HEK293 (cell line): ENCODE results near the gene CIDEB.

Experiments
- CTCF ChIA-PET: fragments of 350-600 bp; formaldehyde crosslinking; extraction: SDS; loops from one replicate; lab custom pipeline; 2021; ENCODE audit warnings: antibody characterized with exemption; lab: Yijun Ruan, JAX
- POLR2A ChIA-PET: fragments of 300-600 bp; formaldehyde crosslinking; extraction: SDS; loops from one replicate; lab custom pipeline; 2020; ENCODE audit warnings: antibody characterized with exemption, inconsistent platforms; lab: Yijun Ruan, JAX
- H3K27ac ChIP-seq: fragments of 200-500 bp; sonication (Bioruptor generic); 2 replicates; pipeline ENCODE4 v1.5.1; 2014; ENCODE audit warnings: low read depth, low read length, control low read depth, inconsistent platforms; ENCODE audit errors: extremely low read depth
- H3K36me3 ChIP-seq, 2 experiments: fragments of 200-500 bp in 1 of 2; sonication (Bioruptor generic) in 1 of 2; 1 replicate in 1 of 2; 2 replicates in 1 of 2; pipeline ENCODE4 v1.5.1; 2014 to 2017; ENCODE audit warnings: inconsistent platforms in 2 of 2, low read length in 2 of 2; ENCODE audit not compliant: control insufficient read depth in 2 of 2, insufficient read depth in 1 of 2
- H3K4me1 ChIP-seq: fragments of 200-500 bp; sonication (Bioruptor generic); 2 replicates; pipeline ENCODE4 v1.5.1; 2014; ENCODE audit warnings: mild to moderate bottlenecking, low read length, inconsistent platforms; ENCODE audit not compliant: control insufficient read depth, insufficient read depth
- H3K4me3 ChIP-seq: 2 replicates; pipeline ENCODE4 v1.5.1; 2011; ENCODE audit warnings: low read depth, mild to moderate bottlenecking, control low read depth, low read length, moderate library complexity
- H3K9me3 ChIP-seq: fragments of 200-500 bp; sonication (Bioruptor generic); 2 replicates; pipeline ENCODE4 v1.5.1; 2014; ENCODE audit warnings: low read depth, low read length, inconsistent platforms; ENCODE audit not compliant: control insufficient read depth, insufficient read depth
- BCL11B ChIP-seq: fragments of 450-650 bp; formaldehyde crosslinking; IDR thresholded peaks from 2 replicates; pipeline ENCODE4 v1.5.1; 2016; ENCODE audit warnings: low read depth, missing biosample characterization, missing genetic modification characterization
- HOXC10 ChIP-seq: sonication (generic); formaldehyde crosslinking; IDR thresholded peaks from 2 replicates; pipeline ENCODE4 v1.8.1; 2023; ENCODE audit warnings: mild to moderate bottlenecking, missing genetic modification reagents
- KLF1 ChIP-seq: fragments of 450-650 bp; formaldehyde crosslinking; IDR thresholded peaks from 2 replicates; pipeline ENCODE4 v1.5.1; 2016; ENCODE audit warnings: missing biosample characterization, missing genetic modification characterization
- OSR2 ChIP-seq: fragments of 450-650 bp; formaldehyde crosslinking; IDR thresholded peaks from 2 replicates; pipeline ENCODE4 v1.5.1; 2016; ENCODE audit warnings: missing biosample characterization, missing genetic modification characterization
- SCRT2 ChIP-seq: fragments of 450-650 bp; formaldehyde crosslinking; IDR thresholded peaks from 2 replicates; pipeline ENCODE4 v1.5.1; 2016; ENCODE audit warnings: missing biosample characterization, missing genetic modification characterization
- SP7 ChIP-seq: fragments of 450-650 bp; formaldehyde crosslinking; IDR thresholded peaks from 2 replicates; pipeline ENCODE4 v1.5.1; 2016; ENCODE audit warnings: missing biosample characterization, missing genetic modification characterization
- ZFP41 ChIP-seq: fragments of 450-650 bp; formaldehyde crosslinking; IDR thresholded peaks from 2 replicates; pipeline ENCODE4 v1.5.1; 2016; ENCODE audit warnings: missing biosample characterization, missing genetic modification characterization, borderline replicate concordance
- ZNF121 ChIP-seq: fragments of 450-650 bp; formaldehyde crosslinking; IDR thresholded peaks from 2 replicates; pipeline ENCODE4 v1.5.1; 2016; ENCODE audit warnings: missing biosample characterization, missing genetic modification characterization
- ZNF157 ChIP-seq: fragments of 450-650 bp; formaldehyde crosslinking; IDR thresholded peaks from 2 replicates; pipeline ENCODE4 v1.5.1; 2016; ENCODE audit warnings: missing biosample characterization, missing genetic modification characterization
- ZNF184 ChIP-seq: fragments of 450-650 bp; IDR thresholded peaks from 2 replicates; pipeline ENCODE4 v1.5.1; 2018; ENCODE audit warnings: missing biosample characterization, mild to moderate bottlenecking, missing genetic modification characterization
- ZNF341 ChIP-seq: fragments of 450-650 bp; formaldehyde crosslinking; IDR thresholded peaks from 2 replicates; pipeline ENCODE4; 2016; ENCODE audit warnings: low read depth, missing biosample characterization, missing genetic modification characterization
- ZNF350 ChIP-seq: fragments of 450-650 bp; formaldehyde crosslinking; IDR thresholded peaks from 2 replicates; pipeline ENCODE4 v1.5.0; 2017; ENCODE audit warnings: missing biosample characterization, mild to moderate bottlenecking, missing genetic modification characterization
- ZNF391 ChIP-seq: fragments of 450-650 bp; formaldehyde crosslinking; IDR thresholded peaks from 2 replicates; pipeline ENCODE4 v1.5.1; 2016; ENCODE audit warnings: low read depth, missing biosample characterization, missing genetic modification characterization, borderline replicate concordance
- ZNF423 ChIP-seq: fragments of 450-650 bp; formaldehyde crosslinking; IDR thresholded peaks from 2 replicates; pipeline ENCODE4 v1.5.1; 2016; ENCODE audit warnings: missing biosample characterization, missing genetic modification characterization
- ZNF521 ChIP-seq: fragments of 450-650 bp; formaldehyde crosslinking; IDR thresholded peaks from 2 replicates; pipeline ENCODE4 v1.5.1; 2017; ENCODE audit warnings: missing biosample characterization, mild to moderate bottlenecking, missing genetic modification characterization
- ZNF580 ChIP-seq: fragments of 450-650 bp; formaldehyde crosslinking; IDR thresholded peaks from 2 replicates; pipeline ENCODE4 v1.5.1; 2016; ENCODE audit warnings: missing biosample characterization, missing genetic modification characterization
- ZNF585B ChIP-seq: fragments of 450-650 bp; formaldehyde crosslinking; IDR thresholded peaks from 2 replicates; pipeline ENCODE4 v1.5.1; 2016; ENCODE audit warnings: missing biosample characterization, missing genetic modification characterization
- ZNF621 ChIP-seq: fragments of 450-650 bp; formaldehyde crosslinking; IDR thresholded peaks from 2 replicates; pipeline ENCODE4 v1.5.1; 2017; ENCODE audit warnings: missing biosample characterization, missing genetic modification characterization
- ZNF623 ChIP-seq: fragments of 450-650 bp; formaldehyde crosslinking; IDR thresholded peaks from 2 replicates; pipeline ENCODE4 v1.5.1; 2016; ENCODE audit warnings: missing biosample characterization, missing genetic modification characterization
- ZNF830 ChIP-seq: fragments of 450-650 bp; IDR thresholded peaks from 2 replicates; pipeline ENCODE4 v1.5.0; 2018; ENCODE audit warnings: missing biosample characterization, missing genetic modification characterization, low read depth, mild to moderate bottlenecking, moderate library complexity
- ZSCAN30 ChIP-seq: fragments of 450-650 bp; IDR thresholded peaks from 2 replicates; pipeline ENCODE4 v1.5.1; 2018; ENCODE audit warnings: missing biosample characterization, mild to moderate bottlenecking, missing genetic modification characterization, moderate library complexity
- ZSCAN4 ChIP-seq: fragments of 450-650 bp; formaldehyde crosslinking; IDR thresholded peaks from 2 replicates; pipeline ENCODE4 v1.5.1; 2017; ENCODE audit warnings: missing biosample characterization, missing genetic modification characterization

The CIDEB gene

GRCh38 chr14:24255931-24256711 is 51.7 kb downstream of the CIDEB start:
- CTCF ChIA-PET, result interaction anchor here (0.9 to 1.0 kb wide), 2 partner anchors 41 to 43 kb away, joined by 3 read pairs; no protein-coding TSS in a partner anchor
- no peak for TF ChIP-seq ZNF121
- TF ChIP-seq ZNF184 (tag by site-specific recombination), result no peak
- no peak for TF ChIP-seq HOXC10 (CRISPR knock-in tag)
- no peak for TF ChIP-seq BCL11B
- no peak for TF ChIP-seq ZSCAN4 (tag by site-specific recombination)
- TF ChIP-seq KLF1, result no peak
- TF ChIP-seq ZNF621 (tag by site-specific recombination), result no peak
- no peak for TF ChIP-seq SP7 (tag by site-specific recombination)
- no peak for TF ChIP-seq ZNF623 (tag by site-specific recombination)
- no peak for TF ChIP-seq SCRT2 (tag by site-specific recombination)
- TF ChIP-seq ZSCAN30, result no peak
- no peak for TF ChIP-seq ZNF585B (tag by site-specific recombination)
- TF ChIP-seq ZNF157 (tag by site-specific recombination), result no peak
- TF ChIP-seq ZNF350 (tag by site-specific recombination), result no peak
- no peak for TF ChIP-seq ZFP41 (tag by site-specific recombination)
- TF ChIP-seq ZNF391 (tag by site-specific recombination), result no peak
- no peak for TF ChIP-seq ZNF423
- no peak for TF ChIP-seq ZNF830 (tag by site-specific recombination)
- no peak for TF ChIP-seq ZNF341
- peaks cover 0 to 15% of the 10 kb centered on the region in 2 experiments; a peak in 2 of 3 replicates for H3K36me3 ChIP-seq
- H3K9me3 ChIP-seq, result no peaks in the 10 kb centered on the region
- no peak overlapping the region for H3K27ac ChIP-seq
- no peak overlapping the region for H3K4me3 ChIP-seq
- POLR2A ChIA-PET, result interaction anchor here (0.8 kb wide), 1 partner anchor 15 kb away, joined by 3 read pairs; the partner anchor contains the start of gene RABGGTA
- H3K4me1 ChIP-seq, result no peaks in the 10 kb centered on the region

GRCh38 chr14:24255438-24255837 is 52.3 kb downstream of the CIDEB start:
- Histone ChIP-seq H3K27ac (no peak overlapping the region), H3K4me1 (no peaks in the 10 kb centered on the region), H3K4me3 (no peak overlapping the region), H3K36me3 (peaks cover 0 to 15% of the 10 kb centered on the region in 2 experiments; a peak in 2 of 3 replicates), H3K9me3 (no peaks in the 10 kb centered on the region)
- ChIA-PET CTCF (interaction anchor here (0.6 to 1.0 kb wide), 4 partner anchors 13 to 176 kb away, joined by 3 to 4 read pairs (median 3); partner anchors contain the start of gene TINF2), POLR2A (interaction anchor here (0.8 kb wide), 1 partner anchor 16 kb away, joined by 3 read pairs; the partner anchor contains the start of gene RABGGTA)
- TF ChIP-seq ZNF521 (tag by site-specific recombination) (no peak), OSR2 (tag by site-specific recombination) (no peak), ZNF157 (tag by site-specific recombination) (no peak), ZNF580 (tag by site-specific recombination) (no peak)
